K562 (cell line): ENCODE measurements around the gene HERPUD2. TPM values are rescaled to one million over a fixed set of nuclear protein-coding genes. Genes with fewer than 3 reads are reported as not detected.

Experiments used
- ATAC-seq: fragments of 200-7000 bp; cut with Tn5 transposase; 3 replicates; pipeline ENCODE4 v1.9.1; 2020; ENCODE audit warnings: moderate library complexity
- BruUV-seq: library from RNA; stranded (reverse); fragments of 400-500 nt; replicated peaks from 2 replicates; lab custom pipeline; 2021; lab: Mats Ljungman, UMichigan
- CTCF ChIA-PET: fragments of 300-600 bp; formaldehyde crosslinking; extraction: SDS; loops from one replicate; lab custom pipeline; 2021; ENCODE audit warnings: low intra/inter-chr PET ratio; lab: Yijun Ruan, JAX
- POLR2A ChIA-PET: fragments of 300-600, 350-650 bp; sonication (Branson Sonifier 250); formaldehyde crosslinking; extraction: SDS; loops from one replicate; lab custom pipeline; 2021; ENCODE audit warnings: antibody characterized with exemption, inconsistent platforms; lab: Yijun Ruan, JAX
- DNase-seq, 4 experiments: peaks; one replicate each; pipeline versions ENCODE4 v3.0.0 to v3.0.0-alpha.2; 2011 to 2018; ENCODE audit warnings: low spot score in 3 of 4, mixed read lengths in 3 of 4; ENCODE audit errors: extremely low read depth in 1 of 4
- FAIRE-seq: peaks from 2 replicates; lab custom pipeline; 2011; peaks lifted over from hg19 to GRCh38; lab: Jason Lieb, UNC
- H2AFZ ChIP-seq: 2 replicates; pipeline ENCODE4 v1.6.0; 2011; ENCODE audit warnings: low read depth, low read length, control low read depth, inconsistent platforms
- H3K27ac ChIP-seq: fragments of 200-600 bp; 3 replicates; pipeline ENCODE4 v1.8.0; 2011; ENCODE audit warnings: low read depth, mild to moderate bottlenecking, control low read depth, inconsistent platforms, low read length, moderate library complexity, mixed read lengths; ENCODE audit errors: extremely low read depth
- H3K27me3 ChIP-seq, 2 experiments: fragments of 300-600 bp in 1 of 2; 2 replicates in 1 of 2; 3 replicates in 1 of 2; pipeline versions ENCODE4 v1.6.0 to v1.8.0; 2011; ENCODE audit warnings: inconsistent platforms in 2 of 2, low read length in 2 of 2, mild to moderate bottlenecking in 1 of 2, mixed read lengths in 1 of 2, moderate library complexity in 1 of 2; ENCODE audit not compliant: control insufficient read depth in 2 of 2, insufficient read depth in 2 of 2
- H3K36me3 ChIP-seq: fragments of 300-600 bp; 3 replicates; pipeline ENCODE4 v1.8.0; 2011; ENCODE audit warnings: mild to moderate bottlenecking, low read length, inconsistent platforms; ENCODE audit not compliant: control insufficient read depth, insufficient read depth
- H3K4me1 ChIP-seq, 2 experiments: fragments of 200-600 bp in 1 of 2; replicated peaks in 1 of 2; 2 replicates in 1 of 2; 3 replicates in 1 of 2; pipeline versions ENCODE4 v1.5.1 to v1.8.0; 2011; ENCODE audit warnings: inconsistent platforms in 2 of 2, low read length in 2 of 2, mild to moderate bottlenecking in 1 of 2, mixed read lengths in 1 of 2, moderate library complexity in 1 of 2; ENCODE audit not compliant: control insufficient read depth in 2 of 2, insufficient read depth in 2 of 2
- H3K4me2 ChIP-seq: 2 replicates; pipeline ENCODE4 v1.6.1; 2011; ENCODE audit warnings: low read length, control low read depth, inconsistent platforms, mixed read lengths; ENCODE audit not compliant: insufficient read depth
- H3K4me3 ChIP-seq: fragments of 200-600 bp; sonication (generic), shearing (Covaris generic); 2 replicates; pipeline ENCODE4 v1.5.1; 2016; ENCODE audit warnings: control low read depth, inconsistent platforms
- H3K79me2 ChIP-seq: fragments of 200-600 bp; 3 replicates; pipeline ENCODE4 v1.8.0; 2011; ENCODE audit warnings: low read length, inconsistent platforms; ENCODE audit not compliant: control insufficient read depth, insufficient read depth
- H3K9ac ChIP-seq, 2 experiments: 2 replicates each; pipeline versions ENCODE4 v1.6.0 to v1.6.1; 2011; ENCODE audit warnings: low read depth in 2 of 2, low read length in 2 of 2, control low read depth in 1 of 2, inconsistent platforms in 1 of 2, mild to moderate bottlenecking in 1 of 2, mixed read lengths in 1 of 2; ENCODE audit not compliant: insufficient read depth in 1 of 2
- H3K9me1 ChIP-seq: one replicate; pipeline ENCODE4 v1.6.0; 2011; ENCODE audit warnings: inconsistent platforms, mild to moderate bottlenecking, low read length, moderate library complexity; ENCODE audit not compliant: control insufficient read depth, insufficient read depth
- H3K9me3 ChIP-seq: replicated peaks from 2 replicates; pipeline ENCODE4 v1.5.1; 2011; ENCODE audit warnings: low read depth, low read length, inconsistent platforms; ENCODE audit not compliant: control insufficient read depth, insufficient read depth
- H4K20me1 ChIP-seq: replicated peaks from 2 replicates; pipeline ENCODE4 v1.6.1; 2011; ENCODE audit warnings: low read length, inconsistent platforms, mixed read lengths; ENCODE audit not compliant: control insufficient read depth, insufficient read depth
- CTCF ChIP-seq, 3 experiments: IDR thresholded peaks in 2 of 3; conservative IDR thresholded peaks in 1 of 3; 2 replicates each; pipeline ENCODE4 v1.5.1; 2011 to 2012; ENCODE audit warnings: low read length in 3 of 3, mild to moderate bottlenecking in 3 of 3, control low read depth in 2 of 3, improper control_type of control experiment in 1 of 3, inconsistent platforms in 1 of 3, low read depth in 1 of 3, mixed read lengths in 1 of 3, moderate library complexity in 1 of 3; ENCODE audit not compliant: insufficient read depth in 2 of 3
- RAD21 ChIP-seq, 2 experiments: fragments of 250-450 bp in 1 of 2; fragments of 450-650 bp in 1 of 2; sonication (Bioruptor Pico) in 1 of 2; formaldehyde crosslinking in 1 of 2; IDR thresholded peaks in 1 of 2; conservative IDR thresholded peaks in 1 of 2; 2 replicates each; pipeline versions ENCODE4 v1.4.0 to v1.8.0; 2020 to 2022; ENCODE audit warnings: mild to moderate bottlenecking in 2 of 2, moderate library complexity in 1 of 2
- ZNF431 ChIP-seq: sonication (generic); formaldehyde crosslinking; IDR thresholded peaks from 2 replicates; pipeline ENCODE4 v1.8.0; 2022; ENCODE audit warnings: mild to moderate bottlenecking, missing genetic modification reagents
- WGBS: fragments of 100-300 bp; shearing (Covaris generic); methylation state at CpG from one replicate; pipeline ENCODE4 v1.1.6; 2016; ENCODE audit warnings: low coverage, mixed read lengths; ENCODE audit not compliant: insufficient coverage; ENCODE audit errors: missing lambda C conversion rate; 5-methylcytosine and 5-hydroxymethylcytosine counted together
- in situ Hi-C: fragments of 300-500 bp; cut with MboI; formaldehyde crosslinking; loops from 4 replicates; pipeline ENCODE4 v1.15.0; 2018; ENCODE audit warnings: inconsistent platforms, mixed read lengths
- intact Hi-C: fragments of 100-400 bp; cut with micrococcal nuclease; formaldehyde crosslinking; loops from 2 replicates; pipeline ENCODE4 v1.14.2; 2022
- polyA plus RNA-seq, 8 experiments: library from polyadenylated mRNA; depleted of rRNA in 4 of 8; stranded (reverse) in 5 of 8; unstranded in 3 of 8; fragments of >200 nt; fragmentation: Nextera tagmentation in 2 of 8; fragmentation: Illumina TruSeq in 1 of 8; extraction: Ambion mirVana in 2 of 8; extraction: Trizol in 1 of 8; gene quantifications; 2 replicates each; pipeline versions ENCODE4 v1.2.1 to v1.2.3, GENCODE V29; 2011 to 2014; ENCODE audit warnings: inconsistent platforms in 1 of 8, missing spikeins in 1 of 8
- total RNA-seq, 7 experiments: library from RNA; depleted of rRNA in 6 of 7; stranded (reverse); fragments of >200 nt in 6 of 7; fragmentation: Illumina TruSeq in 2 of 7; extraction: Trizol in 2 of 7; gene quantifications; 2 replicates each; pipeline versions ENCODE4 v1.2.1 to v1.2.3, GENCODE V29; 2011 to 2021; ENCODE audit warnings: low replicate concordance in 1 of 7

HERPUD2 gene
- total and polyA plus RNA-seq, 9 of the 15 experiments (the other 6 are each of a cell fraction or from before 2014, with no cell fraction given), result 4.1 to 28.5 (median 12.3) TPM

GRCh38 chr7:35714862-35715261, 19.9 kb upstream of the HERPUD2 start:
- Histone ChIP-seq H2AFZ (no peak overlapping the region), H3K36me3 (no peaks in the 10 kb centered on the region), H3K4me2 (no peak overlapping the region), H3K9ac (no peak overlapping the region), H3K4me1 (no peaks in the 10 kb centered on the region), H4K20me1 (no peaks in the 10 kb centered on the region), H3K9me1 (no peaks in the 10 kb centered on the region), H3K4me3 (no peak overlapping the region), H3K9me3 (no peaks in the 10 kb centered on the region), H3K27ac (no peak overlapping the region), H3K79me2 (no peaks in the 10 kb centered on the region), H3K27me3 (peaks cover 12 to 17% of the 10 kb centered on the region in 2 experiments)
- FAIRE-seq, result no peak
- BruUV-seq, result no TSS peak
- 0% methylated on average over 1 of the region's 1 CpG for WGBS
- in situ Hi-C loops (no loop called here), intact Hi-C loops (no loop called here)
- TF ChIP-seq ZNF431 (CRISPR knock-in tag) (no peak), CTCF (IDR thresholded peaks at IDR 0.05 in 2 of 3, conservative IDR thresholded peaks at IDR 0.05 in 1 of 3; ENCODE audit: insufficient read depth in 2 of 3, low read depth in 1 of 3, low read length in 3 of 3) (peak in 2 of 3 experiments; percentile 7 to 32; a peak in 2 of 6 replicates), RAD21 (CRISPR knock-in tag; conservative IDR thresholded peaks at IDR 0.05 in 1 of 2, IDR thresholded peaks at IDR 0.05 in 1 of 2) (peak; percentile 52 to 53)
- no peak for DNase-seq
- ATAC-seq, result peak; percentile 65; the same call in 2 of the 3 replicates
- CTCF ChIA-PET, result interaction anchor here (0.6 to 1.3 kb wide), 2 partner anchors 191 to 1179 kb away, joined by 5 to 6 read pairs; no protein-coding TSS in a partner anchor
- POLR2A ChIA-PET, result no interaction called here
